ENCODE data around the gene SLC47A1. TPM values are rescaled to one million over a fixed set of nuclear protein-coding genes. Genes with fewer than 3 reads are reported as not detected.
A peak's percentile ranks its signal among the peaks of the same experiment; 100 is the strongest.

The SLC47A1 gene
- total and polyA plus RNA-seq, 9 of the 15 experiments (the other 6 are each of a cell fraction or from before 2014, with no cell fraction given), result not detected

DNA sequence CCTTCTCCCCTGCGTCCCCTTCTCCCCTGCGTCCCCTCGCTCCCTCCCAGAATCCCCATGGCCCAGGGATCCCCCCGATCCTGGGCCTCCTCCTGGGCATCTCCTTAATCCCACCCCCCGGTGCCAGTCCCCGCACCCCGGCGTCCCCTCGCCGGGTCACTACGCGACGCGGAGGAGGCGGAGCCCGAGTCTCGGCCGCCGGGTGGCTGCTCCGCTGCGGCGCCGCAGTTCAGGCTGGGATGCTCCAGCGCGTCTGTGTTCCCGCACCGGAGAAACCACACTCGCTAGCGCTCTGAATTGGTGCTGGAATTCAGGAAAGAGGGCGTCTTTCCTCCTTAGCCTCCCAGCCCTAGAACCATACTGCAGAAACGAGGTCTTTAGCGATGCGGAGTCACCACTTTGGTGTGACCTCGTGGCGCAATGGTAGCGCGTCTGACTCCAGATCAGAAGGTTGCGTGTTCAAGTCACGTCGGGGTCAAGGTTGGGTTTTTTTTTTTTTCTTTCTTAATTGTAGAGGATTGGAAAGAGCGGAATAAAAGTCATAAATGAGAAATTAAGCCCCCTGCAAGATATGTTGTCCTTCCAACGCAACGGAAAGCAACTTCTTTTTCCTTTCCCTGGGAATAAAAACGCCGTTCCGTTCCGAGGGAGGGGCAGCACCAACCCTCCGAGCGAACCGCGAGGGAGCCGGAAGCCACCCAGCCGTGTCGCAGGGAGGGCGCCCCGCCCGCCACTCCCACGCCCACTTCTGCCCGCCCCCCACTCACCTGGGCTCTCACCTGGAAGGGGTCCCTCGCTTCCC, 25.7 kb upstream of the SLC47A1 start (continued):
- peak; percentile 82 for TF ChIP-seq TEAD4 (IDR thresholded peaks at IDR 0.05; ENCODE audit: low read length)
- no peak for TF ChIP-seq TEAD4 (CRISPR knock-in tag; IDR thresholded peaks at IDR 0.05; ENCODE audit: borderline replicate concordance)
- TF ChIP-seq BRD4 (IDR thresholded peaks at IDR 0.05), result 0 out of 2 replicates have a peak, but pooled peaks have one; percentile 54
- TF ChIP-seq C11orf30 (IDR thresholded peaks at IDR 0.05; ENCODE audit: low read depth), result peak; percentile 49; the same call in 1 of the 2 replicates
- TF ChIP-seq, protein P1, sequence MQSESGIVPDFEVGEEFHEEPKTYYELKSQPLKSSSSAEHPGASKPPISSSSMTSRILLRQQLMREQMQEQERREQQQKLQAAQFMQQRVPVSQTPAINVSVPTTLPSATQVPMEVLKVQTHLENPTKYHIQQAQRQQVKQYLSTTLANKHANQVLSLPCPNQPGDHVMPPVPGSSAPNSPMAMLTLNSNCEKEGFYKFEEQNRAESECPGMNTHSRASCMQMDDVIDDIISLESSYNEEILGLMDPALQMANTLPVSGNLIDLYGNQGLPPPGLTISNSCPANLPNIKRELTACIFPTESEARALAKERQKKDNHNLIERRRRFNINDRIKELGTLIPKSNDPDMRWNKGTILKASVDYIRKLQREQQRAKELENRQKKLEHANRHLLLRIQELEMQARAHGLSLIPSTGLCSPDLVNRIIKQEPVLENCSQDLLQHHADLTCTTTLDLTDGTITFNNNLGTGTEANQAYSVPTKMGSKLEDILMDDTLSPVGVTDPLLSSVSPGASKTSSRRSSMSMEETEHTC (IDR thresholded peaks at IDR 0.05), result no peak
- TF ChIP-seq, protein P2, sequence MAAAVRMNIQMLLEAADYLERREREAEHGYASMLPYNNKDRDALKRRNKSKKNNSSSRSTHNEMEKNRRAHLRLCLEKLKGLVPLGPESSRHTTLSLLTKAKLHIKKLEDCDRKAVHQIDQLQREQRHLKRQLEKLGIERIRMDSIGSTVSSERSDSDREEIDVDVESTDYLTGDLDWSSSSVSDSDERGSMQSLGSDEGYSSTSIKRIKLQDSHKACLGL (CRISPR knock-in tag; IDR thresholded peaks at IDR 0.05; ENCODE audit: borderline replicate concordance, poor library complexity, severe bottlenecking), result no peak
- no peak for TF ChIP-seq LCOR (CRISPR knock-in tag; IDR thresholded peaks at IDR 0.05)
- no peak for TF ChIP-seq NR4A1 (CRISPR knock-in tag; IDR thresholded peaks at IDR 0.05)
- TF ChIP-seq NR4A1 (tag; IDR thresholded peaks at IDR 0.05), result no peak
- TF ChIP-seq KAT2B (IDR thresholded peaks at IDR 0.05; ENCODE audit: low read depth, low read length), result no peak
- TF ChIP-seq, protein P3, sequence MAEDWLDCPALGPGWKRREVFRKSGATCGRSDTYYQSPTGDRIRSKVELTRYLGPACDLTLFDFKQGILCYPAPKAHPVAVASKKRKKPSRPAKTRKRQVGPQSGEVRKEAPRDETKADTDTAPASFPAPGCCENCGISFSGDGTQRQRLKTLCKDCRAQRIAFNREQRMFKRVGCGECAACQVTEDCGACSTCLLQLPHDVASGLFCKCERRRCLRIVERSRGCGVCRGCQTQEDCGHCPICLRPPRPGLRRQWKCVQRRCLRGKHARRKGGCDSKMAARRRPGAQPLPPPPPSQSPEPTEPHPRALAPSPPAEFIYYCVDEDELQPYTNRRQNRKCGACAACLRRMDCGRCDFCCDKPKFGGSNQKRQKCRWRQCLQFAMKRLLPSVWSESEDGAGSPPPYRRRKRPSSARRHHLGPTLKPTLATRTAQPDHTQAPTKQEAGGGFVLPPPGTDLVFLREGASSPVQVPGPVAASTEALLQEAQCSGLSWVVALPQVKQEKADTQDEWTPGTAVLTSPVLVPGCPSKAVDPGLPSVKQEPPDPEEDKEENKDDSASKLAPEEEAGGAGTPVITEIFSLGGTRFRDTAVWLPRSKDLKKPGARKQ (CRISPR knock-in tag; IDR thresholded peaks at IDR 0.05), result no peak
- TF ChIP-seq, protein P4, sequence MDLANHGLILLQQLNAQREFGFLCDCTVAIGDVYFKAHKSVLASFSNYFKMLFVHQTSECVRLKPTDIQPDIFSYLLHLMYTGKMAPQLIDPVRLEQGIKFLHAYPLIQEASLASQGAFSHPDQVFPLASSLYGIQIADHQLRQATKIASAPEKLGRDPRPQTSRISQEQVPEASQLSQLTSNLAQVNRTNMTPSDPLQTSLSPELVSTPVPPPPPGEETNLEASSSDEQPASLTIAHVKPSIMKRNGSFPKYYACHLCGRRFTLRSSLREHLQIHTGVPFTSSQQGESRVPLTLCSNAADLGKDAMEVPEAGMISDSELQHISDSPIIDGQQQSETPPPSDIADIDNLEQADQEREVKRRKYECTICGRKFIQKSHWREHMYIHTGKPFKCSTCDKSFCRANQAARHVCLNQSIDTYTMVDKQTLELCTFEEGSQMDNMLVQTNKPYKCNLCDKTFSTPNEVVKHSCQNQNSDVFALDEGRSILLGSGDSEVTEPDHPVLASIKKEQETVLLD (IDR thresholded peaks at IDR 0.05), result no peak

Measured in K562 (cell line).